HG03565 (cell line): Measurements from ENCODE around the gene ABLIM1.
"Not testable (repeated sequence)": the region's sequence is repeated elsewhere in the genome, so short reads cannot be mapped to it uniquely, and the experiment has no call there.

ENCODE experiments used
- ATAC-seq: cut with Tn5 transposase; IDR thresholded peaks from one replicate; pipeline ENCODE4 v1.9.1; 2021; ENCODE audit warnings: mild to moderate bottlenecking, moderate library complexity; ENCODE audit not compliant: unreplicated experiment

The ABLIM1 gene

DNA sequence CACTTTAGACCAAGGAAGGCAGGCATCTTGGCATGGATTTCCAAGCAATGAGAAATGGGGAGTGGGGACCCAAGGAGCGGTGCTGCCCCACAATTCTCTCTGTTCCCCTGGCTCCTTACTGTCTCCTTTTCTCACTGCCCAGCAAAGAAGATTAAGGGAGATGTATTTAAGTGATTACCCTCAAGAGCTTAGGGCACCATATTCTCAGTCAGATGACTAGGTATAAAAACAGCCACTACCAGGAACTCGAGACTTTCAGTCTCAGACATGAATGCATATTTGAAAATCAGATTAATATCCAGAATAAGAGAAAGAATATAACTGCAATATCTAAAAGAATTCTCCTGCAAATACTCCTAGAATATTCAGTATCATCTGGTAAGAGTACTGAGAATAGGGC, at the start of gene ABLIM1:
TSS of gene ABLIM1 (minus strand) at position 101 of the 400 bp plus-strand sequence. CDS start at position 26, 75 bp downstream.
- no peak for ATAC-seq

DNA sequence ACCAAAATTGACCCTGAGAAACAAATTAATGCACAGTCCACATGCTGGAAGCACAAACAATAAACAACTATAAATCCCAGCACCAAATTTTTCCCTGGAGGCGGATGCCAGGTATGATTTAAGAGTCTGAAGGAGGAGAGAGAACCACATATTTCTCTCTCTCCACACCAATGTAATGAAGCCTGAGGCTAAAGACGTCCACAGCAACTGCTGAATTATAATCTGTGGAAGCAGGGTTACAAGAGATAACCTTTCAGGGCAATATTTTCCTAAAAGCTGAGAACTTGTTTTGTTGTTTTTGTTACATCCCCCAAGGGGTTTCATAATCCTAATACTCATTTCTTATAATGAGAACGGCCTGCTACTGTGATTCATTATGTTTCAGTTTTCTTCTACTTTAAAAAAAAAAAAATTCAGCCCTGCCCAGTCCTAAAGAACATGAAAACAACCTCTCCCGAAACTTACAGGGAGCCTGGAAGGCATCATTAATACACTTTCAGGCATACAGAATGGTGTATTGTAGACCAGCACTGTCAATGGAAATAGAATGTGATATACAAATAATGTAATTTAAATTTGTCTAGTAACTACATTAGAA, 48.5 kb upstream of the ABLIM1 start:
- no peak for ATAC-seq

DNA sequence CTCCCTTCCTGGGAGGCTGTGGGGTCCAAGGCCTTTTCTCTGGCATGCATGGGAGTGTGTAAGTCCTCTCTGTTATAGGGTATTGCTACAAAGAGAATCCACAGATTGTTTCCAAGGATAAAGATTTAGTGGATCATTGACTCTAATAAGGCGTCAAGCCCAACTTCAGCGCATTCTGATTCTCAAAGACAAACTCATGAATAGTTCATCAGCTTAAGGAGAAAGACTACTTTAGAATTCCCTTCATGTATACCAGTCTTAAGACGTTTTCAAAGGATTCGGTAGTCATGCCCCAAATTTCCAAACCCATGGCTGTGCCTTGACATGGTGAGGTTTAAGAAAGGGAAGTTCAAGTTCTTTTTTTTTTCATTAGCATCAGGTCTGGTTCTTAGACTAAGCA, 46.6 kb upstream of the ABLIM1 start:
- ATAC-seq, result no peak

DNA sequence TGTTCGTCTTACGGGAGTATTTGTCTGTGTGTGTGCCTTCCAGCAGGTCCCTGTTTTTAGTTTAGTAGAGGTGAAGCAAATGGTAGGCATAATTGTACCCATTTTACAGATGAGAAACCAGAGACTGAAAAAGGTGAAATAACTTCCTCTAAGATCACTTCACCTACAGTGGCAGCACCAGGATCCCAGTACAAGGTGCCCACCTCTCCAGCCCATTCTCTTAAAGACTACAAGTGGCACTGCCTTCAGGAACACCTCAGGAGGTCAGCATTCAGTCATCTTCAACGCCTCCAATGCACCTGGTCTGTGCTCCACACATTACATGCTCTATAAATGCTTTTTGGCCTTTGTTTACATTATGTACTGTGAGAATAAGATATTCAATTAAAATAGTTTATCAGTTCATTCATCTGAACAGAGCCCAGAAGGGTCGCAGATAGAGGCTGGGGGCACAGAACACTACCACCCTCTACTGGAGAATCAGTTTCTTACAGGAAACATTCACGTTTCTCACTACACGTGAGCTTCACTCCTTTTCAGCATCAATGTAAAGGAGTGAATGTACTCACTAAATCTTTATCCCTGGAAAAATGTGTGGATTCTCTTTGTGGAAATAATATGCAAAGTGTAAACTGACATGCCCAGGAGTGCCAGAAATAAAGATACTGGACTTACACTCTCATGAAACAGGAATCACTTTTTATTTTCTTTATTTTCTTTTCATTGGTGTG, 45.5 kb upstream of the ABLIM1 start:
- ATAC-seq, result no peak

DNA sequence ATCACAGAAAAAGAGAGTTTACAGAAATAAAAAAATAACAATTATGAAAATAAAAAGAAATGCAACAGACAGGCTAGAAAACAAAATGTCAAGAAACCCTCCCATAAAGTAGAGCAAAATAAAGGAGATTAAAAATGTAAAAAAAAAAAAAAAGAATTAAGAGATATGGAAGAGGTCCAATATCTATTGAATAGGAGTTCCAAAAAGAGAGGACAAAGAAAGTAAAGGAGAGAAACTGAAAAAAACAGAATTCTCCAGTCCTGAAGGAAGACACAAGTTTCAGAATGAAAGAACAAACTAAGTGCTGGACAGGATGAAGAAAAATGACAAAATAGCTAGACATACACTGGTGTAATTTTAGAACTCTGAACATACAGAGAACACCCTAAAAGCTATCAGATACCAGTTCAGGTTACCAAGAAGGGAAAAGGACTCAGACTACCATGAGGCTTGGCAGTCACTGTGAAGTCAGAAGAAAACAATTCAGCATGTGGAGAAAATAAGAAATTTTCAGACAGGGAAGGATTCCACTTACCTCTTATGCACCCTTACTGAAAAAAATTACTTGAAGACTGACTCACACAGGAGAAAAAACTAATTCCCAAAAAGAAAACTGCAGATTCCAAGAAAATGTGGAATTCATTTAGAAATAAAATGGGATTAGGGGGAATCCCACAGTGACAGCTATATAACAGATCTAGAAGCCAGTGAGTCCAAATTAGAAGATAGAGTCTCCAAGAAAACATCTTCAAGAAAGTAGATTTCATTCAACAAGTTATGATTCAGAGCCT, 40.4 kb upstream of the ABLIM1 start:
- ATAC-seq, result no peak

DNA sequence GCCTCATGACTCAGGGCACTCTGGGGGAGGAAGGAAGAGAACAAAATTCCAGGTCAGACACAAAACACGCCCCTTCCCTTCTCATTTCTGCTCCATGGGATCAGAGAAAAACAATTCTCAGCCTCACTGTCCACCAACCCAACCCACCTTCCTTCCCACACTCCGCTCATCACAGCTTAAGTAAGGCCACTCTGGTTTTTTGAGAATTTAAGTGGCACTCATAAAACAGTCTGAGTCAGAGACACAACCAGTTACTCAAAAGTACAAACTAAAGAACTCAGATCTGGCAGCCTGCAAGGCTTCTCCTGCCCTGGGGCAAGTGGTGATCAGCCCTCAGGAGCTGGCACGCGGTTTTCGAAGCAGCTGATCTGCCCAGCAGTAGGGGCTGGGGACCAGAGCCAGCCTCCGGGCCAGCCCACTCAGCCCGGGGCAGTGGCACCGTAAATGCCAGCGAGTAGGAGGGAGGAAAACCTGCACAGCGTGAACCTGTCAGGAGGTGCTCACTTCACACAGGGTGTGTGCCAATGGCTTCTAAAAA, 39.1 kb upstream of the ABLIM1 start:
- ATAC-seq, result no peak

DNA sequence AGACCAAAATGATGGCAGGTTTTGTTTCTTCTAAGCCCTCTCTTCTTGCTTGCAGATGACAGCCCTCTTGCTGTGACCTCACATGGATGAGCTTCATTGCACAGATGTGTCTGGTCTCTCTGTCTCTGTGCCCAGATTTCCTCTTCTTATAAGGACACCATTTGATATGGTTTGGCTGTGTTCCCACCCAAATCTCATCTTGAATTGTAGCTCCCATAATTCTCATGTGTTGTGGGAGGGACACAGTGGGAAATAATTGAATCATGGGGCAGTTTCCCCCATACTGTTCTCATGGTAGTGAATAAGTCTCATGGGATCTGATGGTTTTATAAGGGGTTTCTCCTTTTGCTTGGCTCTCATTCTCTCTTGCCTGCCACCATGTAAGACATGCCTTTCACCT, 38.2 kb upstream of the ABLIM1 start:
- not testable (repeated sequence) for ATAC-seq

DNA sequence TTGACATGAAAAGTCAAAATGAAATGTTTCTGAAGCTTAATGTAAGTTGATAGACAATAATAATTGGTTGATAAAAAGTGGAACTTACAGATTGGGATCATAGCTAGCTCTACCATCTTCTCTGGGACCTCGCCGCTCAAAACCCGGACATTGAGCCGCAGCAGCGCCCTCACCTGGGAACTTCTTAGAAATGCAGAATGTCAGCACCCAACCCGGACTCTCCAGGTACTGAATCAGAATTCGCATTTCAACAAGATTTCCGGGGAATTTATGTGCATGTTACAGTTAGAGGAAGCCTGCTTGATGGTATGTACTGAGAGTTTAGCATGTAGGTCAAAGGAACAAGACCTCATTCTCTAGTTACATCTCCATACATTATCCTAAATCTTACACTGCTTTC, 36.7 kb upstream of the ABLIM1 start:
- ATAC-seq, result no peak

DNA sequence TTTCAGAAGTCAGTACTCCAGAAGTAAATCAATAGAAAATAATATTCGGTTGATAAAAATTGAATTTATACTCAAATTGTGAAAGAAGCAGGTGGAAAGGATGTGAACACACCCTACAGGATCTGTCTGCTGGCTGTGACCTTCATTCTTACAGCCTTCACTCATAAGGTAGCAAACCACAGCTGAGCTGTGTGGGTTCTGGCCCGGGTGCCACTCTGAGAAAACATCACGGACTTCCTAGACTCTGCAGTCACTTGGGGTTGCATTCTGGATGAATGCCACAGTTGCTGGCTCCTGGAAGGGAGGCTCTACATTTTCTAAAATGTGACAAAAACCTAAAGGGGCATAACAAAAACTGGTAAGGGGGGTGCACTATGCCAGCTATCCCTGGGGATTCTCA, 36.0 kb upstream of the ABLIM1 start:
- no peak for ATAC-seq

DNA sequence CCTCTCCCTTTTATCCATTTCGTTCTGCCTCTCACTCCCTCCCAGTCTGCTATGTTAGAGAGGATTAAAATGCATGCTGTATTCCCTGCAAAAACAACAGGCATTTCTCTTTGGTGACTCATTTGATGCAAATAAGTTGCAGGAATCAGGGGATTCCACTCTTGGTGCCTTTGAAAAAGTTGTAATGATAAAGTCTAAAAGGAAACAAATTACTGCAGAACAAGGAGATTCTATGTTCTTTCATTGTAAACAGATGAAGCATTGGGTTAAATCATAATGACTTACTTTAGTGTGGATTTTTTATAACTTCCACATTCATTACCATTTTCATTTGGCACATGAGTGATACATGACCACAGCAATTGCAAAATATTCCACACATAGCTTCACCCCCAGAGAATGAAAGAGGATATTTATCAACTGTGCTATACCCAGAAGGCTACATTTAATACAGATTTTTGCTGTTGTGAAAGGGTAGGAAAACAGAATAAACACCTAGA, 33.4 kb upstream of the ABLIM1 start:
- no peak for ATAC-seq

DNA sequence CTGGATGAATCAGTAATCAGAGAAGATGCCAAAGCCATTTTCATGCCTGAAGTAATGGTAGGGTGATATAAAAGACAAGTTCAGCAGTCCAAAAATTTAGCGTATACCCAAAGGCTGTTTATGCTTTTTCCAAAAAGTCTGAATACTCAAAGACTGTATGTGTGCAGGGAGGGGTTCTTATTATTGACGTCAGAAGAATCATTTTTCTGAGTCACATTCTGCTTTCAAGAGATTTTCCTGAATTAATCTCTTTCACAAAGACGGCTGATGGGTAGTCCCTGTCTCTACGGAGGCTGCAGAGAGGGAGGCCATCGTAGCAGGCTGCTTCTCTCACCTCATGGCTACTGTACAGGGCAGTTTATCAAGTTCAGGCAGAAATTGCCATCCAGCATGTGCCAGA, 30.7 kb upstream of the ABLIM1 start:
- no peak for ATAC-seq

DNA sequence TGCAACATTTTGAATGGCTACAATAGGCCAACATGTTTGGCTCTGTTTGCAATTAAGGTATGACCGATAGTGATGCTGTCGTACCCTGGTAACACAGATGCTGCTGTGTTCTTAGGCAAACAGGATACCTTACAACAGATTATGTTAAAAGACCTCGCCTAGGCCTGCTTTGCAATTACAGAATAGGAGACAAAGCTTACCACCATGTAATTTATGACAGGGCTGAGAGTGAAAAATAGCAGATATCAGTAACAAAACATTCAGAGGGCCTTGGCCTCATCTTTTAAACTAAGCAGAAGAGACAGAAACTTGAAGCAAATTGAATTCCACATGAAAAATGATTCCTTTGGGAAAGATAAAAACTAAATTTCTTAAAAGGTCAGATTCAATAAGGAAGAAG, 29.4 kb upstream of the ABLIM1 start:
- ATAC-seq, result no peak

DNA sequence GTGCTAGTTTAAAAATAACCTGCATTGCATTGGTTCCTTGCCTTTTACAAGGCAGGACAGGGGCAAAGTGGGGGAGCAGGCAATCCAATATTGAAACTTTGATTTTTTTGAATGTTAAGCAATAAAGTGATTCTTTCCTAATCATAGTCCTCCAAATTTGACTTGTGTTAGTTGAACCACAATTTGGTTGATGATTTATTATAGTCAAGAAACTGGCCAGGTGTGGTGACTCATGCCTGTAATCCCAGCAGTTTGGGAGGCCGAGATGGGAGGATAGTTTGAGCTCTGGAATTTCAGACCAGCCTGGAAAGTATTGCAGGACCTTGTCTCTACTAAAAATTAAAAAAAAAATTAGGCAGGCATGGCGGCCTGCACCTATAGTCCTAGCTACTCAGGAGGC, 27.9 kb upstream of the ABLIM1 start:
- ATAC-seq, result no peak

DNA sequence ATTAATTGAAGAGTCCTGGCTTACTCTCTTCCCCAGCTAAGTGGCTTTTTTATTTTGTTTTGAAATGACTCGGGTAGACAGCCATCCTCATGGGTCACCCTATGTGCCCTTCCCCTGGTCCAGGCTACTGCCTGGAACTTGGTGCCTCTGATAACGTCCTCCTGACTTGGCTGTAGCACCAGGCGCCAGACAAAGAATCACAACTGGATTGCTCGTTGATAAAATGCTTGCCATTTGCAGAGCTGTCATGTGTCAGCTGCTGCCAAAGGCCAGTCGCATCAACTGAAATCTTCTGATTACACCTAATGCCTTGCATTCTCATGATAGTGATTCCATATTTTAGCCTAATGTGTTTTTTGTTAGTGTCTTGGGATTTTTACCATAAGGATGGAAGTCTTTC, 27.4 kb upstream of the ABLIM1 start:
- ATAC-seq, result no peak

DNA sequence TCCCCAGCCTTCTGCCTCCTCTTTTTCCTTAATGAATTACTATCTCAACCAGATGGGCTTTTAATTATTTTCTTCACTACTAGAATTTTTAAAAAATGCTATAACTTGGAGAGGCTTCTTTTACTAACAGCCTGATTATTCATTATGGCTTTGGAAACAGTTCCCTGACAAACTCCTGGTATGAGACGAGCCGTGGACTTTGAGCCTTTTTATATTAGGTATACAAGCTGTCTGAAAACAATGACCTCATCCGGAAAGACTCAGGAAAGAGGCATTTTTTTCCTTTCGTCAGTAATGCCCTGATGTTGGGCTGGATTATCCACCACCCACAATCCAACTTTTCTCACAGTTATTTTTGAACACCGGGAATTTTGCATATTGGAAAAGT, 26.7 kb upstream of the ABLIM1 start:
- no peak for ATAC-seq

DNA sequence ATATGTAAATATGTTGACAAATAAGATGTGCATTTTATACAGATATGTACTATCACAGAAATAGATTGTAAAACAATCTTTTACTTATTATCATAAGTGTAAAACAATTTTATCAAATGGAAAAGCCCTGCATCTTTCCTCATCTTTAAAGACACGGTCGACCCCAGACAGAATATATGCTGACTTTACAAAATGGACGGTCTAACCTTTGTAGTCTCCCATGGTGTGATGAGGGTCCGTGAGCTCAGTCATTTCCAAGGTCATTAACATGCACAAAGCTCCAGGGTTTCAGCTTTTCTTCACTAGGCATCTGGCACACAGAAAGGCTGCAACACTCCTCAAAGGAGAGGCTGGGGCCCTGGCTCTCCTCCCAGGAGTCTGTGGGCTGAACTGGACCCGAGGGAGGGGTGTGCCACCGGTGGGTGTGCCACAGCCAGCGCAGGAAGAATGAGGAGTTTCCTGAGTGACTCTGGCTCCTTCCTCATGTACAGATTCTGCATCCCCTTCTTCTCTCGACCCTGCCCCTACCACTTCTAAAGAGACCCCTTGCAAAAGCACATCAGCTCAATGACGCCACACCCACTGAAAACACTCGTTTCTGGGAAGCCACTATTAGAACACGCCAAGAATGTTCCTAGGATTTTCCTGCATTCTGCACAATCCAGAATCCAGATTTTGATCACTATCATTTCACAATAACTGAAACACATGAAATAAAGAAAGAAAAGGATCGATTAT, 26.2 kb upstream of the ABLIM1 start:
- no peak for ATAC-seq

DNA sequence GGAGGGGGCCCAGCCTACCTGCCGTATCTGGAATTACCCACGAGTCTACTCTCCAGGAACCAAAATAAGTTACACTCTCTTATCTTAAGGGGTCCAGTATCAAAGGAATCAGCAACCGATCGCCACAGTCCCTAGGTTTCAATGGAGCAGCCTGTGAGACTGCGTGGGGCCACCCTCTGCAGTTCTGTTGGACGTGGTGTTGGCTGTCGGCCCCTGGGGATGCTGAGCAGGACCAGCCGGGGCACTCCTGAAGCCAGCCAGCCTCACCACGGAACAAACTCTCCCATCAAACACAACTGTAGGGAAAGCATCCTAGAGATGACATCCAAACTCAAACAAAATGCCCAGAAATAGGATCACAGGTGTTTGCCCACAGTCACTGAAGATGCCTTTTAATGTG, 25.5 kb upstream of the ABLIM1 start:
- ATAC-seq, result no peak

DNA sequence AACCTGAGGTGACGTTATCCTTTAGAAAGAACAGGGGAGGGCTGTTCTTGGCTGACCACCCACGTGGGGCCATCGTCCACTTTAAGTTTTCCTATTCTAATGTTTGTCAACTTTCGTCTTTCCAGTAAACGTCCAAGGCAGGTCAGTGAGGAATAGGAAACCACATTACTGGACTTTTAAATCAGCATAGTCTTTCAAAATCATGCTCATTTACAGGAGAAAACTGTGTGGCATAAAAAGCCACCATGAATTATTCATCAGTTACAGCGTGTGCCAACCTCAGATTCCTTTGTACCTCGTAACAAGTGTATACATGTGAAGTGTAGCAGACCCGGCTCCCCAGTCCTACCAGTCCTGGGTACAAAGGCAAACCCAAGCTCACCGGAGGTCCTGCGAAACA, 25.1 kb upstream of the ABLIM1 start:
- no peak for ATAC-seq

DNA sequence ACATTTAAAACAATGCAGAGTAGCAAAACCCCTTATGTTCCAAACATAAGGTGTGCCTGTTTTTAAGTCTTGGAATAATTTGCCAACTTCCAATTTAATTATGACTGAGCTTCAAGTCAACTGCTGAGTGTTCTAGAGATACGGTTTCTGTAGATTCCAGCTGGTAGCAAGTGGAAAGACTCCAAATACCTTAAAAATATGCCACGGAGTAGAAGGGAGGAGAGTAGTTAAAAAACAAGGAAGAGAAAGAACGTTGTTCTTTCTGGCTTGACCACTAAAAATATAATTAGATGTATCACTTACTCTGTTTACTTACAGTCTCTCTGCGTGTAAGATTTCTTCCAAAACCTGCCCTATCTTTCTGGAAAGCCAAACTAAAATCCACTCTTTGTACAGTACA, 24.5 kb upstream of the ABLIM1 start:
- ATAC-seq, result no peak

DNA sequence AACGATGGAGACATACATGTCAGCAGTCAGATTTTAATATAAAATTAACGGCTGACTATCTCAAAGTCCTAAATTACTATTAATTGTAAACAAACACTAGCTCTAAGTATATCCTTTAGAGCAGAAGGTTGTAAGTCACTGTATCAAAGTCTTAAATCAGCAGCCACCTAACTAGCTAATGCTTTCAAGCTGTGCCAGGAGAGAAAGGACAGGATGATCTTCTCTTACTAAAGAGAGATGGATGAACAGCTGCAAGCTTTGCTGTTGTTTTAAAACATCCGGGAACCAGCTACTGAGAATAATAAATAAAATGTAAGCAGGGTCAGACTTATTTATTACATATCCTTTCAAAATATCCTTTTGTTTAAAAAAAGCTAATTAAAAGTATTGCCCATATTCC, 24.0 kb upstream of the ABLIM1 start:
- no peak for ATAC-seq

DNA sequence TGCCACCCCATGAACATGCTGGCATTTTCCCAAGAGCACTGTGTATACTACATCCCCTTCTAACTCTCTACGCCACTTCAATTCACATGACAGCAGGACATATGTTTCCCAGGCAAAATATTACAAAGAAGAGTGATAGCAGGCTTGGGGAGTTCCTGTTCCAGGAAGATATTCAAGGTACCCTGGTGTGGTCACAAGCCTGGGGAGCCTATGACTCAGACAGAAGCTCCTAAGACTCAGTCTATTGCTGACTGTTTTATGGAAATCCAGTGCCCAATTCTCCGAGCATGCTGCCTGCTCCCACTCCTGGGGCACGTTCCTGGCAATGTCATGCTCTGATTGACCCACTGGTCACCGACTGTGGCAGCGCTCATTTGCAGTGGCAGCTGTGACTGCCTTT, 23.5 kb upstream of the ABLIM1 start:
- ATAC-seq, result no peak
